ENCODE measurements around the gene VCPKMT. TPM values are rescaled to one million over a fixed set of nuclear protein-coding genes. Genes with fewer than 3 reads are reported as not detected.
"Not testable (repeated sequence)": the region's sequence is repeated elsewhere in the genome, so short reads cannot be mapped to it uniquely, and the experiment has no call there.

Gene VCPKMT
- total and polyA plus RNA-seq, 7 donors = 1.8 to 8.2 (median 4.6) TPM

GRCh38 chr14:50084666-50085065 lies 31.7 kb downstream of the VCPKMT start:
- WGBS, 3 donors = 90 to 93% (median 92%) methylated on average over 3 of the region's 3 CpGs
- H3K9me3 ChIP-seq = no peaks in the 10 kb centered on the region
- no peaks in the 10 kb centered on the region for H3K4me1 ChIP-seq
- ATAC-seq (no peak), DNase-seq (no peak)
- no peak for TF ChIP-seq CTCF (IDR thresholded peaks at IDR 0.05)
- peaks cover 0 to 14% of the 10 kb centered on the region in 2 donors for H3K36me3 ChIP-seq (ENCODE audit: insufficient read depth in 1 of 2, low read depth in 1 of 2)
- H3K27ac ChIP-seq = no peak overlapping the region
- H3K27me3 ChIP-seq (ENCODE audit: insufficient read depth in 3 of 3, low read length in 2 of 3) = no peaks in the 10 kb centered on the region
- intact Hi-C loops (cut with DNase I) = no loop called here
- H3K4me3 ChIP-seq = no peak overlapping the region

DNA sequence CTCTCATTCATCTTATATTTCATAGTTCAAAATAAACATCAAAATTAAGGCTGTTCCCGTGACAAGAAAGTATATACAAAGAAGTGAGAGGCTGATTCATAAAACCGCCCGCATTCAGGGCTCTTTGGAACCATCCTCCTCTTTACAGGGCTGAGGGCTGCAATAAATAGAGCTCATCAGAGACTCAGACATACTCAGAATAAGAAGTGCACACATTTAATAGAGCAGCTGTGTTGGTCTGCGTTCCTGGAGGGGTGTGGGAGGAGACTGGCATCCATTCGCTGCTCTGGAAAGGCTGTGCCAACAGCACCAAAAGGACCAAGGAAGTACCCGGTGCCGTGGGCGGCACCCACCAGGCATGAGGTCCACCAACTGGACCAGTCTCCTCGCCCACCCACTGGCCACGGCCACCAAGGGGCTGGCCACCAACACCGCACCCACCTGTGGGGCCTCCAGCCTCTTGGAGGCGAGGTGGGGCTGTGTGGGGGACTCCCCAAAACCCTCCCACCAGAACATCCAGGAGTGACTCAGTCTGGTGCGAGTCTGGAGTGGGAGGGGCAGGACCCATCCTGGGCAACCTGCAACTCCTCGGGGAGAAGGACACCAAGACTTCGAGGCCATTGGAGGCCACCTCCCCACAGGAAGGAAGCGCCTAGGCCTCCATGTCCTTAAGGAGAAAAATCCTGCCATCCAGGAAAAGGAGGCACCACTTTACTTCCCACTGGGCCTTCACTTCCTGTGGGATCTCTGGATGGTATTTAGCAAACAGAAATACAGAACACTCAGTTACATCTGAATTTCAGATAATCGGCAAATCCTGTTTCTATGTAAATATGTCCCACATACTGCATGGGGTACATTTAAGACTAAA lies 32.7 kb downstream of the VCPKMT start:
- TF ChIP-seq CTCF (IDR thresholded peaks at IDR 0.05) = no peak
- 80 to 86% (median 81%) methylated on average over 17 of the region's 17 CpGs for WGBS, 3 donors
- Histone ChIP-seq H3K4me3 (no peak overlapping the region), H3K36me3 (ENCODE audit: insufficient read depth in 1 of 2, low read depth in 1 of 2) (peaks cover 0 to 11% of the 10 kb centered on the region in 2 donors), H3K4me1 (no peaks in the 10 kb centered on the region), H3K27me3 (ENCODE audit: insufficient read depth in 3 of 3, low read length in 2 of 3) (no peaks in the 10 kb centered on the region), H3K9me3 (no peaks in the 10 kb centered on the region), H3K27ac (no peak overlapping the region)
- intact Hi-C loops (cut with DNase I) = no loop called here
- ATAC-seq (no peak), DNase-seq (no peak)

- Histone ChIP-seq H3K27ac (no peak overlapping the region), H3K9me3 (no peaks in the 10 kb centered on the region), H3K36me3 (ENCODE audit: insufficient read depth in 1 of 2, low read depth in 1 of 2) (peaks cover 0 to 5% of the 10 kb centered on the region in 2 donors), H3K4me3 (no peak overlapping the region), H3K4me1 (no peaks in the 10 kb centered on the region), H3K27me3 (ENCODE audit: insufficient read depth in 3 of 3, low read length in 2 of 3) (no peaks in the 10 kb centered on the region)
- 84 to 87% (median 86%) methylated on average over 10 of the region's 10 CpGs for WGBS, 3 donors
- ATAC-seq (no peak), DNase-seq (no peak)
- TF ChIP-seq CTCF (IDR thresholded peaks at IDR 0.05) = no peak
- intact Hi-C loops (cut with DNase I) = no loop called here
Observed at GRCh38 chr14:50082784-50083466, 33.4 kb downstream of the VCPKMT start.

DNA sequence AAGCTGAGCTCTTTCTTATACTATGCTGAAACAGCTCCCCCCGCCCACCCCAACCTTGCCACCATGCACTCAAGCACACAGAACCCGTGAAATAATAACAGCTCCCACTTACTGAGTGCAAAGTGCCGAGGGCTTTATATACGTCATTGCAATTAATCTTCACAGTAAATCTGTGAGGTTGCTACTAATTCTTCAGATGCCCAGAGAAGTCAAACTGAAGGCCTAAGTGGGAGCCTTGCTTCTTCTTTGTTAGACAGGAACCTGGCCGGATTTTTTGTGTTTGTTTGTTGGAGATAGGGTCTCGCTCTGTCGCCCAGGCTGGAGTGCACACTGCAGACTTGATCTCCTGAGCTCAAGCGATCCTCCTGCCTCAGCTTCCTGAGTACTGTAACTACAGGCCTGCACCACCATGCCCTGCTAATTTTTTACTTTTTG lies 34.0 kb downstream of the VCPKMT start:
- H3K9me3 ChIP-seq = no peaks in the 10 kb centered on the region
- no peak for DNase-seq
- H3K27me3 ChIP-seq (ENCODE audit: insufficient read depth in 3 of 3, low read length in 2 of 3) = no peaks in the 10 kb centered on the region
- peaks cover 0 to 5% of the 10 kb centered on the region in 2 donors for H3K36me3 ChIP-seq (ENCODE audit: insufficient read depth in 1 of 2, low read depth in 1 of 2)
- H3K4me3 ChIP-seq = no peak overlapping the region
- intact Hi-C loops (cut with DNase I) = no loop called here
- no peak for TF ChIP-seq CTCF (IDR thresholded peaks at IDR 0.05)
- 85 to 88% (median 86%) methylated on average over 8 of the region's 8 CpGs for WGBS, 3 donors
- no peak for ATAC-seq
- no peaks in the 10 kb centered on the region for H3K4me1 ChIP-seq
- no peak overlapping the region for H3K27ac ChIP-seq

GRCh38 chr14:50079103-50079502 lies 37.3 kb downstream of the VCPKMT start:
- intact Hi-C loops (cut with DNase I); H3K4me1 ChIP-seq; H3K36me3 ChIP-seq (ENCODE audit: insufficient read depth in 1 of 2, low read depth in 1 of 2); H3K4me3 ChIP-seq; ATAC-seq; H3K27ac ChIP-seq; DNase-seq; H3K9me3 ChIP-seq; H3K27me3 ChIP-seq (ENCODE audit: insufficient read depth in 3 of 3, low read length in 2 of 3): not testable (repeated sequence)
- 93 to 95% (median 94%) methylated on average over 1 of the region's 1 CpG for WGBS, 3 donors

DNA sequence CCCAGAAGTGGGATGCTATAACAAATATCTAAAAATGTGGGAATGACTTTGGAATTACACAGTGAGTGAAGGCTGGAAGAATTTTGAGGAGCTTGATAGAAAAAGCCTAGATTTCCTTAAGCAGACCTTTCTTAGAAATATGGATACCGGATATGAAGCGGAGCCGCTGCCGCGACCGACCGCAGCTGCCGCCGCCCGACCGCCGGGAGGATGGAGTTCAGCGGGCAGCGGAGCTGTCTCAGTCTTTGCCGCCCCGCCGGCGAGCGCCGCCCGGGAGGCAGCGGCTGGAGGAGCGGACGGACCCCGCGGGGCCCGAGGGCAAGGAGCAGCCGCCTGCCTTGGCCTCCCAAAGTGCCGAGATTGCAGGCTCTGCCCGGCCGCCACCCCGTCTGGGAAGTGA lies 42.7 kb downstream of the VCPKMT start:
- H3K27me3 ChIP-seq (ENCODE audit: insufficient read depth in 3 of 3, low read length in 2 of 3); H3K4me3 ChIP-seq; H3K36me3 ChIP-seq (ENCODE audit: insufficient read depth in 1 of 2, low read depth in 1 of 2); H3K27ac ChIP-seq; DNase-seq; ATAC-seq; H3K4me1 ChIP-seq; H3K9me3 ChIP-seq; intact Hi-C loops (cut with DNase I): not testable (repeated sequence)
- WGBS, 3 donors = 95 to 98% (median 98%) methylated on average over 18 to 32 of the region's 32 CpGs

Data from psoas muscle (tissue), 8 donors.